ENCODE data around the gene PTOV1. TPM values are rescaled to one million over a fixed set of nuclear protein-coding genes. Genes with fewer than 3 reads are reported as not detected.
A peak's percentile ranks its signal among the peaks of the same experiment; 100 is the strongest.

Gene PTOV1
- total and polyA plus RNA-seq, 4 donors = 38.0 to 52.3 (median 41.3) TPM

DNA sequence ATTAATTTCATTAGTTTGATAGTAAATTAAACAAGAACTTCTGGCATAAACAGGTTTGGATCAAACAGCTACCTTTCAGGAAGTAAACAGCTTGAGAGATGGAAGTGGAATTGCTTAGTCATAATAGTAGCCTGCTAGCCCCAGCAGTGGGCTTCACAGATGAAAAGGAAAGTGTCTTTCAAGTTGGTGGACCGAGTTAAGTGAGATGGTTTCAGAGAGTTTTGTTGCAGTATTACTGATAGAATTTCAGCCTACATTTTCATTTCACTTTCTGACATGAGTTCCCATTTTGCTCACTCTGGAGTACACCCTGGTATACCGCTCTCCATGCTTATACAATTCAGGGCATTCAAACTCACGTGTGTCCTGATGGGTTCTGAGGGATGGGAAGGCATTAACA lies 2.0 kb upstream of the PTOV1 start:
- Histone ChIP-seq H3K4me1 (ENCODE audit: control insufficient read depth in 4 of 4, insufficient read depth in 4 of 4, low read length in 3 of 4) (peaks cover 2 to 19% (median 13%) of the 10 kb centered on the region in 4 donors), H3K9ac (ENCODE audit: low read depth in 1 of 2, low read length in 2 of 2) (no peak overlapping the region), H3K9me3 (ENCODE audit: control insufficient read depth in 4 of 4, low read length in 3 of 4) (no peaks in the 10 kb centered on the region), H3K27ac (ENCODE audit: low read depth in 1 of 2, low read length in 2 of 2) (no peak overlapping the region), H3K4me3 (ENCODE audit: low read depth in 1 of 3, low read length in 3 of 3) (no peak overlapping the region), H3K27me3 (ENCODE audit: control insufficient read depth in 4 of 4, insufficient read depth in 4 of 4, low read length in 3 of 4) (no peaks in the 10 kb centered on the region), H3K36me3 (ENCODE audit: control insufficient read depth in 4 of 4, insufficient read depth in 3 of 4, low read depth in 1 of 4, low read length in 3 of 4) (no peaks in the 10 kb centered on the region)
- WGBS = 88% methylated on average over 3 of the region's 3 CpGs
- TF ChIP-seq, protein P1, sequence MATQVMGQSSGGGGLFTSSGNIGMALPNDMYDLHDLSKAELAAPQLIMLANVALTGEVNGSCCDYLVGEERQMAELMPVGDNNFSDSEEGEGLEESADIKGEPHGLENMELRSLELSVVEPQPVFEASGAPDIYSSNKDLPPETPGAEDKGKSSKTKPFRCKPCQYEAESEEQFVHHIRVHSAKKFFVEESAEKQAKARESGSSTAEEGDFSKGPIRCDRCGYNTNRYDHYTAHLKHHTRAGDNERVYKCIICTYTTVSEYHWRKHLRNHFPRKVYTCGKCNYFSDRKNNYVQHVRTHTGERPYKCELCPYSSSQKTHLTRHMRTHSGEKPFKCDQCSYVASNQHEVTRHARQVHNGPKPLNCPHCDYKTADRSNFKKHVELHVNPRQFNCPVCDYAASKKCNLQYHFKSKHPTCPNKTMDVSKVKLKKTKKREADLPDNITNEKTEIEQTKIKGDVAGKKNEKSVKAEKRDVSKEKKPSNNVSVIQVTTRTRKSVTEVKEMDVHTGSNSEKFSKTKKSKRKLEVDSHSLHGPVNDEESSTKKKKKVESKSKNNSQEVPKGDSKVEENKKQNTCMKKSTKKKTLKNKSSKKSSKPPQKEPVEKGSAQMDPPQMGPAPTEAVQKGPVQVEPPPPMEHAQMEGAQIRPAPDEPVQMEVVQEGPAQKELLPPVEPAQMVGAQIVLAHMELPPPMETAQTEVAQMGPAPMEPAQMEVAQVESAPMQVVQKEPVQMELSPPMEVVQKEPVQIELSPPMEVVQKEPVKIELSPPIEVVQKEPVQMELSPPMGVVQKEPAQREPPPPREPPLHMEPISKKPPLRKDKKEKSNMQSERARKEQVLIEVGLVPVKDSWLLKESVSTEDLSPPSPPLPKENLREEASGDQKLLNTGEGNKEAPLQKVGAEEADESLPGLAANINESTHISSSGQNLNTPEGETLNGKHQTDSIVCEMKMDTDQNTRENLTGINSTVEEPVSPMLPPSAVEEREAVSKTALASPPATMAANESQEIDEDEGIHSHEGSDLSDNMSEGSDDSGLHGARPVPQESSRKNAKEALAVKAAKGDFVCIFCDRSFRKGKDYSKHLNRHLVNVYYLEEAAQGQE (IDR thresholded peaks at IDR 0.05) = no peak
- no peak for TF ChIP-seq JUND (IDR thresholded peaks at IDR 0.05)
- no peak for TF ChIP-seq HNF4G (IDR thresholded peaks at IDR 0.05)
- no peak for TF ChIP-seq RAD21 (IDR thresholded peaks at IDR 0.05)
- TF ChIP-seq EGR1 (IDR thresholded peaks at IDR 0.05; ENCODE audit: low read depth in 2 of 2) = no peak
- TF ChIP-seq SP1 (IDR thresholded peaks at IDR 0.05) = no peak
- TF ChIP-seq, protein P2, sequence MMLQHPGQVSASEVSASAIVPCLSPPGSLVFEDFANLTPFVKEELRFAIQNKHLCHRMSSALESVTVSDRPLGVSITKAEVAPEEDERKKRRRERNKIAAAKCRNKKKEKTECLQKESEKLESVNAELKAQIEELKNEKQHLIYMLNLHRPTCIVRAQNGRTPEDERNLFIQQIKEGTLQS (IDR thresholded peaks at IDR 0.05) = no peak
- TF ChIP-seq YY1 (IDR thresholded peaks at IDR 0.05) = no peak
- TF ChIP-seq TAF1 (conservative IDR thresholded peaks at IDR 0.05) = no peak
- no peak for DNase-seq (ENCODE audit: low spot score)

DNA sequence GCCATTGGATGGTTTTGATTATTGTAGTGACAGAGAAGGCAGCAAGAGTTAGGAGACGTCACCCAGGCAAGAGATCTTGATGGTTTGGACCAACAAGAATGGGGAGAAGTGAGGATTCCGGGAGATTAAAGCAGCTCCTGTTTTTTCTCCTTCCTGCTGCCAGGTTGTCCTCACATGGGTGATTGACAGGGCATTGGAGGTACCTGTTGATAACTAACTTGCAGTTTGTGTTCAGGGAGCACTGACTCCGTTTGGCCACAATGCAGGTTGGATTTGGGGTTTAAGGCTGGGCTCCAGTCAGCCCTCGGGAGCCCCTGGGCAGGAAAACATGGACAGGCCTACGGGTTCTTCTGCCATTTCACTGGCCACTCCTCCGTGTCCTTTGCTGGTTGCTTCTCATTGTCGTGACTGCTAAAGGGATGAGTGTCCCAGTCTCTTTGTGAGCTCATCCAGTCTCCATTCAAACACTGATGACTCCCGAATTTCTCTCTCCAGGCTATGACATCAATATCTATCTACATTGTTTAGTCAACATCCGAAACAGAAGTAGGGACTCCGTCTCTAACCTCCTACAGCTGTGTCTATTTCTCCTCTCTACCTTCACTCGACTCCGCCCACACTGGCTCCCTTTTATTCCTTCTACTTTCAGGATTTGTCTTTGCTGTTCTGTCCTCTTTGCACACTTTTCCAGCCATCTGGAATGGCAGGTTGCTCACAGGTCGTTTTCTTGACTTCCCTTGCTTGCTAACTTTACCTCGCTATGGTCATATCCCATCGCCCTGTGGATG lies 1.3 kb upstream of the PTOV1 start:
- Histone ChIP-seq H3K4me1 (ENCODE audit: control insufficient read depth in 4 of 4, insufficient read depth in 4 of 4, low read length in 3 of 4) (peaks cover 3 to 19% (median 13%) of the 10 kb centered on the region in 4 donors), H3K27me3 (ENCODE audit: control insufficient read depth in 4 of 4, insufficient read depth in 4 of 4, low read length in 3 of 4) (no peaks in the 10 kb centered on the region), H3K9ac (ENCODE audit: low read depth in 1 of 2, low read length in 2 of 2) (no peak overlapping the region), H3K4me3 (ENCODE audit: low read depth in 1 of 3, low read length in 3 of 3) (peak overlapping the region; percentile 57 to 92 (median 90)), H3K9me3 (ENCODE audit: control insufficient read depth in 4 of 4, low read length in 3 of 4) (no peaks in the 10 kb centered on the region), H3K36me3 (ENCODE audit: control insufficient read depth in 4 of 4, insufficient read depth in 3 of 4, low read depth in 1 of 4, low read length in 3 of 4) (no peaks in the 10 kb centered on the region), H3K27ac (ENCODE audit: low read depth in 1 of 2, low read length in 2 of 2) (no peak overlapping the region)
- TF ChIP-seq, protein P3, sequence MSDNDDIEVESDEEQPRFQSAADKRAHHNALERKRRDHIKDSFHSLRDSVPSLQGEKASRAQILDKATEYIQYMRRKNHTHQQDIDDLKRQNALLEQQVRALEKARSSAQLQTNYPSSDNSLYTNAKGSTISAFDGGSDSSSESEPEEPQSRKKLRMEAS (IDR thresholded peaks at IDR 0.05) = no peak
- no peak for TF ChIP-seq JUND (IDR thresholded peaks at IDR 0.05)
- TF ChIP-seq EGR1 (IDR thresholded peaks at IDR 0.05; ENCODE audit: low read depth in 2 of 2) = no peak
- TF ChIP-seq GABPA (IDR thresholded peaks at IDR 0.05 in 1 of 2, conservative IDR thresholded peaks at IDR 0.05 in 1 of 2) = no peak
- TF ChIP-seq TAF1 (conservative IDR thresholded peaks at IDR 0.05) = no peak
- TF ChIP-seq, protein P2 (IDR thresholded peaks at IDR 0.05) = no peak
- no peak for TF ChIP-seq RXRA (IDR thresholded peaks at IDR 0.05)
- TF ChIP-seq NR2F2 (IDR thresholded peaks at IDR 0.05) = no peak
- no peak for TF ChIP-seq FOXA1 (IDR thresholded peaks at IDR 0.05)
- TF ChIP-seq, protein P4, sequence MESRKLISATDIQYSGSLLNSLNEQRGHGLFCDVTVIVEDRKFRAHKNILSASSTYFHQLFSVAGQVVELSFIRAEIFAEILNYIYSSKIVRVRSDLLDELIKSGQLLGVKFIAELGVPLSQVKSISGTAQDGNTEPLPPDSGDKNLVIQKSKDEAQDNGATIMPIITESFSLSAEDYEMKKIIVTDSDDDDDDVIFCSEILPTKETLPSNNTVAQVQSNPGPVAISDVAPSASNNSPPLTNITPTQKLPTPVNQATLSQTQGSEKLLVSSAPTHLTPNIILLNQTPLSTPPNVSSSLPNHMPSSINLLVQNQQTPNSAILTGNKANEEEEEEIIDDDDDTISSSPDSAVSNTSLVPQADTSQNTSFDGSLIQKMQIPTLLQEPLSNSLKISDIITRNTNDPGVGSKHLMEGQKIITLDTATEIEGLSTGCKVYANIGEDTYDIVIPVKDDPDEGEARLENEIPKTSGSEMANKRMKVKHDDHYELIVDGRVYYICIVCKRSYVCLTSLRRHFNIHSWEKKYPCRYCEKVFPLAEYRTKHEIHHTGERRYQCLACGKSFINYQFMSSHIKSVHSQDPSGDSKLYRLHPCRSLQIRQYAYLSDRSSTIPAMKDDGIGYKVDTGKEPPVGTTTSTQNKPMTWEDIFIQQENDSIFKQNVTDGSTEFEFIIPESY (IDR thresholded peaks at IDR 0.05) = no peak
- TF ChIP-seq, protein P5, sequence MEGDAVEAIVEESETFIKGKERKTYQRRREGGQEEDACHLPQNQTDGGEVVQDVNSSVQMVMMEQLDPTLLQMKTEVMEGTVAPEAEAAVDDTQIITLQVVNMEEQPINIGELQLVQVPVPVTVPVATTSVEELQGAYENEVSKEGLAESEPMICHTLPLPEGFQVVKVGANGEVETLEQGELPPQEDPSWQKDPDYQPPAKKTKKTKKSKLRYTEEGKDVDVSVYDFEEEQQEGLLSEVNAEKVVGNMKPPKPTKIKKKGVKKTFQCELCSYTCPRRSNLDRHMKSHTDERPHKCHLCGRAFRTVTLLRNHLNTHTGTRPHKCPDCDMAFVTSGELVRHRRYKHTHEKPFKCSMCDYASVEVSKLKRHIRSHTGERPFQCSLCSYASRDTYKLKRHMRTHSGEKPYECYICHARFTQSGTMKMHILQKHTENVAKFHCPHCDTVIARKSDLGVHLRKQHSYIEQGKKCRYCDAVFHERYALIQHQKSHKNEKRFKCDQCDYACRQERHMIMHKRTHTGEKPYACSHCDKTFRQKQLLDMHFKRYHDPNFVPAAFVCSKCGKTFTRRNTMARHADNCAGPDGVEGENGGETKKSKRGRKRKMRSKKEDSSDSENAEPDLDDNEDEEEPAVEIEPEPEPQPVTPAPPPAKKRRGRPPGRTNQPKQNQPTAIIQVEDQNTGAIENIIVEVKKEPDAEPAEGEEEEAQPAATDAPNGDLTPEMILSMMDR (IDR thresholded peaks at IDR 0.05; ENCODE audit: low read depth, low read length, missing input control) = no peak
- no peak for TF ChIP-seq HNF4G (IDR thresholded peaks at IDR 0.05)
- TF ChIP-seq RAD21 (IDR thresholded peaks at IDR 0.05) = no peak
- WGBS = 92% methylated on average over 15 of the region's 15 CpGs
- DNase-seq (ENCODE audit: low spot score) = no peak
